Endothelial cell of umbilical vein (primary cell): Measurements from ENCODE around the gene TMPRSS9. TPM values are rescaled to one million over a fixed set of nuclear protein-coding genes. Genes with fewer than 3 reads are reported as not detected.

Source experiments
- BruUV-seq: library from RNA; stranded (reverse); fragments of 400-500 nt; replicated peaks from 2 replicates; lab custom pipeline; 2021; lab: Mats Ljungman, UMichigan
- CTCF ChIA-PET: fragments of 300-600, 350-600 bp; sonication (Branson Sonifier 250); formaldehyde crosslinking; loops from one replicate; lab custom pipeline; 2021; ENCODE audit warnings: antibody characterized with exemption, inconsistent platforms; lab: Charles Lee
- POLR2A ChIA-PET: fragments of 300-600, 350-600 bp; sonication (Branson Sonifier 250); formaldehyde crosslinking; loops from one replicate; lab custom pipeline; 2021; ENCODE audit warnings: antibody characterized with exemption, inconsistent platforms; lab: Charles Lee
- DNase-seq: peaks from one replicate; pipeline ENCODE4 v3.0.0-alpha.2; 2011; ENCODE audit warnings: low read depth, low spot score
- FAIRE-seq: peaks from 2 replicates; lab custom pipeline; 2011; peaks lifted over from hg19 to GRCh38; lab: Jason Lieb, UNC
- H2AFZ ChIP-seq: 2 replicates; pipeline ENCODE4 v1.6.0; 2012; ENCODE audit warnings: low read depth, low read length, control low read depth, inconsistent platforms
- H3K27ac ChIP-seq: 2 replicates; pipeline ENCODE4 v1.5.1; 2011; ENCODE audit warnings: low read depth, mild to moderate bottlenecking, control low read depth, low read length, moderate library complexity; ENCODE audit not compliant: insufficient read depth
- H3K27me3 ChIP-seq, 2 experiments: 2 replicates each; pipeline versions ENCODE4 v1.6.0 to v1.6.1; 2011; ENCODE audit warnings: low read length in 2 of 2, mixed read lengths in 1 of 2; ENCODE audit not compliant: control insufficient read depth in 2 of 2, insufficient read depth in 2 of 2
- H3K36me3 ChIP-seq, 2 experiments: 2 replicates in 1 of 2; 3 replicates in 1 of 2; pipeline ENCODE4 v1.5.1; 2011; ENCODE audit warnings: low read length in 2 of 2, mild to moderate bottlenecking in 1 of 2, moderate library complexity in 1 of 2; ENCODE audit not compliant: control insufficient read depth in 2 of 2, insufficient read depth in 2 of 2; ENCODE audit errors: extremely low read depth in 1 of 2
- H3K4me1 ChIP-seq: 3 replicates; pipeline ENCODE4 v1.5.1; 2011; ENCODE audit warnings: mild to moderate bottlenecking, low read length; ENCODE audit not compliant: control insufficient read depth, insufficient read depth; ENCODE audit errors: extremely low read depth
- H3K4me2 ChIP-seq: 2 replicates; pipeline ENCODE4 v1.6.1; 2011; ENCODE audit warnings: low read length, control low read depth, mixed read lengths; ENCODE audit not compliant: insufficient read depth
- H3K4me3 ChIP-seq, 3 experiments: fragments of 200-600 bp in 1 of 3; sonication (generic), shearing (Covaris generic) in 1 of 3; replicated peaks in 1 of 3; 2 replicates each; pipeline ENCODE4 v1.5.1; 2011 to 2016; ENCODE audit warnings: control low read depth in 3 of 3, low read length in 3 of 3, mild to moderate bottlenecking in 2 of 3, inconsistent platforms in 1 of 3, low read depth in 1 of 3, moderate library complexity in 1 of 3; ENCODE audit not compliant: insufficient read depth in 1 of 3
- H3K79me2 ChIP-seq: 2 replicates; pipeline ENCODE4 v1.6.0; 2012; ENCODE audit warnings: low read length, inconsistent platforms; ENCODE audit not compliant: control insufficient read depth, insufficient read depth
- H3K9ac ChIP-seq: replicated peaks from 2 replicates; pipeline ENCODE3; 2011; ENCODE audit warnings: low read length, control low read depth; ENCODE audit not compliant: insufficient read depth; ENCODE audit errors: extremely low read depth
- H3K9me1 ChIP-seq: replicated peaks from 3 replicates; pipeline ENCODE4 v1.6.0; 2011; ENCODE audit warnings: mild to moderate bottlenecking, low read length; ENCODE audit not compliant: control insufficient read depth, insufficient read depth; ENCODE audit errors: extremely low read depth
- H3K9me3 ChIP-seq: replicated peaks from 2 replicates; pipeline ENCODE4 v1.5.1; 2012; ENCODE audit warnings: low read length, inconsistent platforms; ENCODE audit not compliant: control insufficient read depth, insufficient read depth
- H4K20me1 ChIP-seq: replicated peaks from 2 replicates; pipeline ENCODE3; 2011; ENCODE audit warnings: mild to moderate bottlenecking, low read length; ENCODE audit not compliant: control insufficient read depth, insufficient read depth; ENCODE audit errors: extremely low read depth
- CTCF ChIP-seq, 2 donors: IDR thresholded peaks; 1 replicate in 1 of 2; 2 replicates in 1 of 2; pipeline ENCODE4 v1.5.1; 2011; ENCODE audit warnings: low read length in 2 of 2, mild to moderate bottlenecking in 2 of 2, moderate library complexity in 2 of 2, control low read depth in 1 of 2, inconsistent platforms in 1 of 2, low read depth in 1 of 2; ENCODE audit not compliant: insufficient read depth in 1 of 2; ENCODE audit errors: extremely low read depth in 1 of 2
- EZH2 ChIP-seq: IDR thresholded peaks from 2 replicates; pipeline ENCODE4 v1.6.1; 2012; ENCODE audit warnings: borderline replicate concordance, low read depth, mild to moderate bottlenecking, moderate library complexity, low read length, inconsistent platforms; ENCODE audit not compliant: severe bottlenecking
- FOS ChIP-seq: IDR thresholded peaks from 2 replicates; pipeline ENCODE4 v1.6.1; 2011; ENCODE audit warnings: mild to moderate bottlenecking, low read length, moderate library complexity, borderline replicate concordance; ENCODE audit not compliant: insufficient read depth
- GATA2 ChIP-seq: IDR thresholded peaks from 2 replicates; pipeline ENCODE4 v1.7.0; 2011; ENCODE audit warnings: low read depth, mild to moderate bottlenecking, moderate library complexity, mixed read lengths, low read length; ENCODE audit not compliant: insufficient read length, insufficient read depth
- JUN ChIP-seq: IDR thresholded peaks from 2 replicates; pipeline ENCODE4 v1.6.1; 2011; ENCODE audit warnings: borderline replicate concordance, low read depth; ENCODE audit not compliant: insufficient read length, insufficient read depth
- MAX ChIP-seq: IDR thresholded peaks from 2 replicates; pipeline ENCODE4 v1.6.1; 2011; ENCODE audit not compliant: insufficient read depth, insufficient read length
- MYC ChIP-seq: IDR thresholded peaks from one replicate; pipeline ENCODE4 v1.6.1; 2011; ENCODE audit warnings: mild to moderate bottlenecking, low read depth, low read length
- POLR2A ChIP-seq: IDR thresholded peaks from 2 replicates; pipeline ENCODE4 v1.6.1; 2012; ENCODE audit warnings: low read depth, mild to moderate bottlenecking, control low read depth, low read length
- POLR2AphosphoS5 ChIP-seq: IDR thresholded peaks from 2 replicates; pipeline ENCODE4 v1.6.1; 2012; ENCODE audit warnings: low read depth, mild to moderate bottlenecking, control low read depth, low read length, moderate library complexity; ENCODE audit not compliant: insufficient read depth
- dilution Hi-C: fragments of 300-500 bp; cut with MboI; formaldehyde crosslinking; loops from one replicate; pipeline ENCODE4 v1.15.0; 2019; ENCODE audit warnings: low sequenced_read_pairs; ENCODE audit not compliant: extremely low pct_ligation_motif_present
- intact Hi-C: fragments of 100-400 bp; cut with micrococcal nuclease; formaldehyde crosslinking; loops from one replicate; pipeline ENCODE4 v1.10.0; 2022
- polyA plus RNA-seq, 4 experiments: library from polyadenylated mRNA; depleted of rRNA in 3 of 4; stranded (reverse) in 3 of 4; unstranded in 1 of 4; fragments of >200 nt; gene quantifications; 2 replicates each; pipeline versions ENCODE4 v1.2.1 to v1.2.3, GENCODE V29; 2011 to 2012; ENCODE audit warnings: missing spikeins in 1 of 4
- total RNA-seq: library from RNA; stranded (reverse); gene quantifications from 2 replicates; pipeline ENCODE4 v1.2.3, GENCODE V29; 2021

Gene TMPRSS9
- total and polyA plus RNA-seq, 2 donors (not counting 3 experiments of a cell fraction or from before 2014, with no cell fraction given), result not detected

DNA sequence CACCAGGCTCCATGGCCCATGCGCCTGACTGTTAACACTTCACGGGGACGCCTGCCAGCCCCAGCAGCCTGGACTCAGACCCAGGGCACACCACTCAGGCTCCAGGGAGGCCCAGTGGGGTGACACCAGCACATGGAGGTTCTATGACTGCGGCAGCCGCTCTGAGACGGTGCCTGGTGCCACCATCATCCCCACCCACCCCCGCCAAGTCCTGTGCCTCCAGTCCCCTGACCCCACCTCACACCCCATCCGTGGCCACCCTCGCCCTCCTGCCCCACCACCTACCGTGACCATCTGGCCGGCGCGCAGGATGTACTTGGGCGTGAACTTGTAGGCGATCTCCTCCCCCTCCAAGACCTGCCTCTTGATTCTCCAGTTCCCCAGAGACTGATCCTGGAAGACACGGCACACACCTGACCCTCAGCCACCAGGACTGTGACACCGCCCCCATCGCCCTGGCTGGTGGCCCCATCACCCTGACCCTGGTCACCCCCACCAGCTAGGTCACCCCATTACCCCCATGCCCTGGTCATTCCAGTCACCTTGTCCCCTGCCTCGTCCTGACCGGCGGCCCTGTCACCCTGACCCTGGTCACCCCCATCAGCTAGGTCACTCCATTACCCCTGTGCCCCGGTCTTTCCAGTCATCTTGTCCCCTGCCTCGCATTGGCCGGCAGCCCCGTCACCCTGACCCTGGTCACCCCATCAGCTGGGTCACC, 72.2 kb downstream of the TMPRSS9 start:
- intact Hi-C loops (no loop called here), dilution Hi-C loops (no loop called here)
- Histone ChIP-seq H3K79me2 (peaks cover 2% of the 10 kb centered on the region), H3K9ac (no peak overlapping the region), H2AFZ (no peak overlapping the region), H3K9me1 (no peaks in the 10 kb centered on the region), H3K36me3 (peaks cover 0 to 32% of the 10 kb centered on the region in 2 experiments), H4K20me1 (no peaks in the 10 kb centered on the region), H3K27me3 (no peaks in the 10 kb centered on the region), H3K4me3 (no peak overlapping the region), H3K27ac (no peak overlapping the region), H3K4me2 (no peak overlapping the region), H3K9me3 (no peaks in the 10 kb centered on the region), H3K4me1 (peaks cover 7% of the 10 kb centered on the region)
- POLR2A ChIA-PET, result no interaction called here
- DNase-seq (no peak), FAIRE-seq (no peak)
- CTCF ChIA-PET, result no interaction called here
- no TSS peak for BruUV-seq
- no peak for TF ChIP-seq EZH2
- no peak for TF ChIP-seq MAX
- TF ChIP-seq JUN, result no peak
- TF ChIP-seq POLR2AphosphoS5, result no peak
- TF ChIP-seq MYC, result no peak
- TF ChIP-seq GATA2, result no peak
- no peak for TF ChIP-seq FOS
- TF ChIP-seq POLR2A, result no peak
- TF ChIP-seq CTCF (IDR thresholded peaks at IDR 0.05; ENCODE audit: extremely low read depth in 1 of 2, insufficient read depth in 1 of 2, low read depth in 1 of 2, low read length in 2 of 2), result no peak
